NCI-H2107 treated with DMSO at 0.1 percent for 48 hours (cell line): Measurements from ENCODE around the gene EGLN2.
"Not testable (repeated sequence)": the region's sequence is repeated elsewhere in the genome, so short reads cannot be mapped to it uniquely, and the experiment has no call there.

Experiments used
- DNase-seq: peaks from one replicate; lab custom pipeline; 2025; ENCODE audit not compliant: unreplicated experiment; lab: John Stamatoyannopoulos, UW

EGLN2 gene

DNA sequence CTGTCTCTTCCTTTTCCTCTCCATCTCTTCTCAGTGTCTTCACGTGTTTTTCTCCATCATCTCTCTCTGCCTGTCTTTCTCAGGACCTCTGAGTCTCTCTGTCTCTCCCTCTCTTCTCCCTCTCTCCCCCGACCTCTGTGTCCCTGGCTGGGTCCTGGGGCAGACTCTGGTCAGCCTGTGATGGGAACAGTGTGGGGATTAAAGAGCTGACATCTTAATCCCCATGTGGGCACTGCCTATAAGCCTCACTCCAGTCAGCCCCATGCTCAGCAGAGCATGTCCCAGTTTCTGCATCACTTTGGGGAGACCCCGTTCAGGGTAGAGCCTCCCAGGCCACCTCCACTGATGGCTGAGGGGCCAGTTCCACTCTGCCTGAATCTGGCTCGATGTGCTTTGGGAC lies 16.2 kb downstream of the EGLN2 start:
- no peak for DNase-seq

- not testable (repeated sequence) for DNase-seq
These were observed 19.7 kb downstream of the EGLN2 start for GRCh38 chr19:40818480-40819399.

DNA sequence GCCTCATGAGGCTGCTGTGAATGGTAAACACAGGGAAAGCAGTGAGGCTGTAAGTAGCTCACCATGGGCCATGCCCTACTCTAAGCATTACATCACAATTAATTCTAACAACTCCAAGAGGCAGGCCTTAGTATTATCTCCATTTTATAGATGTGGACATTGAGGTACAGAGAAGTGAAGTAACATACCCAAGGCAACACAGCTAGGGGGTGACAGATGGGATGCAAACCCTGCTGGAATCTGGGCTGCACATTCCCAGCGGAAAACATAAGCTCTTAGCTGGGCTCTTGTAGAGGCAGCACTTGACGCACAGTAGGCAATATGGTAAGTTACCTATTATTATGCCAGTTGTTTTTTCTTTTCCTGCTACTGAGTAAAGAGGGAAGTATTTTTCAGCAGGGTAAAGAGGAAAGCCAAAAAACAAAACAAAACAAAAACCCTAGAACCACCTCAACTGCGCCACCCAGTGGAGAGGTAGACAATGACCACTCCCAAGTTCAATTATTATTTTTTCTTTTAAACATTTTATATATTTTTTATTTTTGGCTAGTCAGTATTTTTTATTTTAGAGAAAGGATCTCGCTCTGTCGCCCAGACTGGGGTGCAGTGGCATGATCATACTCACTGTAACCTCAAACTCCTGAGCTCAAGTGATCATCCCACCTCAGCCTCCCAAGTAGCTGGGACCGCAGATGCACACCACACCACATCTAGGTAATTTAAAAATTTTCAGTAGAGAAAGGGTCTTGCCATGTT lies 20.7 kb downstream of the EGLN2 start:
- DNase-seq: peak; percentile 12

DNA sequence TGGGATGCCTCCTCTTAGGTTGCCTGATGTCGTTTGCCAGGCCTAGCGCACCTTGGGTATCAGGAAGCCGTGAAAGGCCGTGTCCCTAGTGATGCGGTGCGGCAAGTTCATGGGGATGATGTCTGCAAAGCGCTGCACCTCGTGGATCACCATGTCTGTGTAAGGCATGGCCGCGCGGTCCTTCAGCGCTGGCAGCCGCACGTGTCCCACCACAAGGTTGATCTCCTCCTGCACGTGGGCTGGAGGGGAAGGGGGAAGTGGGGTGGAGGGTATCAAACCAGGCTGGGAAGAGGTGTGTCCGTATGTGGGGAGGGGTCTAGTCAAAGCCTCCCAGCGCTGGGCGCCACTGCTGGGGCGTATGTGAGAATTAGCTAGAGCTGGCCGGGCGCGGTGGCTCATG lies 23.2 kb downstream of the EGLN2 start:
- DNase-seq: no peak

GRCh38 chr19:40822704-40823553 lies 23.9 kb downstream of the EGLN2 start:
- DNase-seq: not testable (repeated sequence)

GRCh38 chr19:40824916-40825315 lies 25.9 kb downstream of the EGLN2 start:
- not testable (repeated sequence) for DNase-seq

GRCh38 chr19:40825460-40826095 lies 26.6 kb downstream of the EGLN2 start:
- not testable (repeated sequence) for DNase-seq

GRCh38 chr19:40826312-40826698 lies 27.3 kb downstream of the EGLN2 start:
- not testable (repeated sequence) for DNase-seq

GRCh38 chr19:40826699-40827385 lies 27.9 kb downstream of the EGLN2 start:
- not testable (repeated sequence) for DNase-seq

GRCh38 chr19:40827386-40828247 lies 28.6 kb downstream of the EGLN2 start:
- DNase-seq: no peak

DNA sequence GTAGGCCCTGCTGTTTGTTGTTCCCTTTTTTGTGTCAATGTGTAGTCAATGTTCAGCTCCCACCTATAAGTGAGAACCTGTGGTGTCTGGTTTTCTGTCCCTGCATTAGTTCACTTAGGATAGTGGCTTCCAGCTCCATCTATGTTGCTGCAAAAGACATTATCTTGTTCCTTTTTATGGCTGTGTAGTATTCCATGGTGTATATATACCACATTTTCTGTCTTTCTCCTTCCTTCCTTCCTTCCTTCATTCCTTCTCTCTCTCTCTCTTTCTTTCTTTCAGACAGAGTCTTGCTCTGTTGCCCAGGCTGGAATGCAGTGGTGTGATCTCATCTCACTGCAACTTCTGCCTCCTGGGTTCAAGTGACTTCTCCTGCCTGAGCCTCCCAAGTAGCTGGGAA lies 30.2 kb downstream of the EGLN2 start:
- DNase-seq: no peak

DNA sequence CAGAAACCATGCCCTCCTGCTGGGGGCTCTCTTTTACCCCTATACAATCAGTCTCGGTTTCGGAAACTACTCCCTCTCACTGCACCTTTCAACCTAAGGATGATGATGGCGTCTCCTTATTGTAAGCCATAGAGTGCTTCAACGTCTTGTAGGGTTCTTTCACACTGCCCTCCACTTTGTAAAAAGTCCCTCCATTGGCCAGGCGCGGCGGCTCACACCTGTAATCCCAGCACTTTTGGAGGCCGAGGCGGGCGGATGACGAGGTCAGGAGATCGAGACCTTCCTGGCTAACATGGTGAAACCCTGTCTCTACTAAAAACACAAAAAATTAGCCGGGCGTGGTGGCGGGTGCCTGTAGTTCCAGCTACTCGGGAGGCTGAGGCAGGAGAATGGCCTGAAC lies 31.8 kb downstream of the EGLN2 start:
- not testable (repeated sequence) for DNase-seq

GRCh38 chr19:40831502-40832430 lies 32.8 kb downstream of the EGLN2 start:
- peak; percentile 87 for DNase-seq

GRCh38 chr19:40832431-40832790 lies 33.4 kb downstream of the EGLN2 start:
- not testable (repeated sequence) for DNase-seq

DNA sequence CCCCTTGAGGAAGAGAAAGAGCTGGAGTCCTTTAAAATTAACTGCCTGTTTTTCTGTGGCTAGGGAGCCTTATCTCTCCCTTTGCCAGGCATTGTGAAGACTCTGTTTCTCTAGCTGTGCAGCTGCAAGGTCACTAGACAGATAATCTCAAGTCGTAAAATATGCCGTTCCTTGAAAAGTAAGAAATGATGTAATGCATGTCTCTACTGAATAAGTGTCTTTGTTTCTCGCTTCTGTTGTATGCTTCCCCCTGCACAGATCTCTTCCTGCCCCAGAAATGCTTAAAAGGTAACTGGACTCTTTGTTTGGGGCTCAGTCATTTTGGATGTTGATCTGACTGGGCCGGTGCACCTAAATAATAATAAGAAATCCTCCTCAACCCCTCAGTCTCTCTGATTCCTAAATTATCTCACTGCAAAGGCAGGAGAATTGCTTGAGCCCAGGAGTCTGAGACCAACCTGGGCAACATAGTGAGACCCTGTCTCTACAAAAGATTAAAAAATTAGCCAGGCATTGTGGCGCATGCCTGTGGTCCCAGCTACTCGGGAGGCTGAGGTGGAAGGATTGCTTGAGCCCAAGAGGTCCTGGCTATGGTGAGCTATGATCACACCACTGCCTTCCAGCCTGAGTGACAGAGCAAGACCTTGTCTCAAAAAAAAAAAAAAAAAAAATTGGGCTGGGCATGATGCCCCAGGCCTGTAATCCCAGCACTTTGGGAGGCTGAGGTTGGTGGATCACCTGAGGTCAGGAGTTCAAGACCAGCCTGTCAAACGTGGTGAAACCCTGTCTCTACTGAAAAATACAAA lies 34.9 kb downstream of the EGLN2 start:
- DNase-seq: not testable (repeated sequence)

GRCh38 chr19:40836754-40837429 lies 37.9 kb downstream of the EGLN2 start:
- DNase-seq: no peak

GRCh38 chr19:40838477-40838876 lies 39.5 kb downstream of the EGLN2 start:
- DNase-seq: not testable (repeated sequence)
